Peyer's patch (tissue), 4 donors: ENCODE measurements around the gene HHATL.

Source experiments
- POLR2A ChIP-seq, 2 donors: fragments of 450-650 bp; IDR thresholded peaks; one replicate each; pipeline ENCODE4 v1.5.1; 2017; ENCODE audit warnings: antibody characterized with exemption in 2 of 2, mild to moderate bottlenecking in 2 of 2, moderate library complexity in 2 of 2
- TF ChIP-seq, protein P1 (sequence below), 6 experiments: fragments of 450-650 bp in 4 of 6; fragments of 200-600 bp in 2 of 6; sonication (generic) in 1 of 6; IDR thresholded peaks; one replicate each; pipeline ENCODE4 v1.5.1; 2017 to 2019; ENCODE audit warnings: antibody characterized with exemption in 6 of 6, mild to moderate bottlenecking in 3 of 6, moderate library complexity in 1 of 6

DNA sequence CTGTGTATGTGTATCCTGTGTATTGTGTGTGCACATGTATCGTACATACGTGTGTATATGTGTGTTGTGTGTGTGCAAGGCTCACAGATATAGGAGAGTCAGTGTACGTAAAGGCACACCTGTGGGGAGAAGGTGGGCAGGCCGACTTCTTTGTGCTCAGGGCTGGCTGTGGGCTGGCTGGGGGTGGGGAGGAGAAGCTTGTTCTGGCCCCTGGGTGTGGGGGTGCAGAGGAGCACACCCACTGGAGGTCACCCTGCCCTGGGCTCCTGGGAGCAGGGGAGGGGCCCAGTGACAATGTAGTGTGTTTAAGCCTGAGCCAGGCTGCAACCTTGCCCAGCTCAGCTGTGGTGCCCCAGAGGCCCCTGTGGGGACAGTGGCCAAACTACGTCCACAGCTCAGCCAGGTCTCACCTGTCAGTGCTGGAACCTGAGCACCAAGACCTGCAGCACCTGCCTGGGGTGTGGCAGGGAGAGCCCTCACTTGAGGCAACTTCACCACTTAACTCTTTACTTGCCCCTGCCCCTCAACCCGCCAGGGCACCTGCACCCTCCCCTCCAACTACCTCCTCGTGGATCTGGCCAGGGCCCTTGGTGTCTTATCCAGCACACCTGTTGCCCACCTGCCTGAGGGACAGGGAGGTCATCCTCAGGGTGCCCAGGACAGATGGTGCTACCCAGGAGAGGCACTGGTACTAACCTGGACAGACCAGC, 2.6 kb upstream of the HHATL start:
- TF ChIP-seq, protein P1, sequence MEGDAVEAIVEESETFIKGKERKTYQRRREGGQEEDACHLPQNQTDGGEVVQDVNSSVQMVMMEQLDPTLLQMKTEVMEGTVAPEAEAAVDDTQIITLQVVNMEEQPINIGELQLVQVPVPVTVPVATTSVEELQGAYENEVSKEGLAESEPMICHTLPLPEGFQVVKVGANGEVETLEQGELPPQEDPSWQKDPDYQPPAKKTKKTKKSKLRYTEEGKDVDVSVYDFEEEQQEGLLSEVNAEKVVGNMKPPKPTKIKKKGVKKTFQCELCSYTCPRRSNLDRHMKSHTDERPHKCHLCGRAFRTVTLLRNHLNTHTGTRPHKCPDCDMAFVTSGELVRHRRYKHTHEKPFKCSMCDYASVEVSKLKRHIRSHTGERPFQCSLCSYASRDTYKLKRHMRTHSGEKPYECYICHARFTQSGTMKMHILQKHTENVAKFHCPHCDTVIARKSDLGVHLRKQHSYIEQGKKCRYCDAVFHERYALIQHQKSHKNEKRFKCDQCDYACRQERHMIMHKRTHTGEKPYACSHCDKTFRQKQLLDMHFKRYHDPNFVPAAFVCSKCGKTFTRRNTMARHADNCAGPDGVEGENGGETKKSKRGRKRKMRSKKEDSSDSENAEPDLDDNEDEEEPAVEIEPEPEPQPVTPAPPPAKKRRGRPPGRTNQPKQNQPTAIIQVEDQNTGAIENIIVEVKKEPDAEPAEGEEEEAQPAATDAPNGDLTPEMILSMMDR (IDR thresholded peaks at IDR 0.05): no peak
- no peak for TF ChIP-seq POLR2A (IDR thresholded peaks at IDR 0.05)
